NCI-H2107 treated with DMSO at 0.1 percent for 48 hours (cell line): ENCODE measurements around the gene ZNF385D.
"Not testable (repeated sequence)": the region's sequence is repeated elsewhere in the genome, so short reads cannot be mapped to it uniquely, and the experiment has no call there.

ENCODE experiments used
- DNase-seq: peaks from one replicate; lab custom pipeline; 2025; ENCODE audit not compliant: unreplicated experiment; lab: John Stamatoyannopoulos, UW

The ZNF385D gene

DNA sequence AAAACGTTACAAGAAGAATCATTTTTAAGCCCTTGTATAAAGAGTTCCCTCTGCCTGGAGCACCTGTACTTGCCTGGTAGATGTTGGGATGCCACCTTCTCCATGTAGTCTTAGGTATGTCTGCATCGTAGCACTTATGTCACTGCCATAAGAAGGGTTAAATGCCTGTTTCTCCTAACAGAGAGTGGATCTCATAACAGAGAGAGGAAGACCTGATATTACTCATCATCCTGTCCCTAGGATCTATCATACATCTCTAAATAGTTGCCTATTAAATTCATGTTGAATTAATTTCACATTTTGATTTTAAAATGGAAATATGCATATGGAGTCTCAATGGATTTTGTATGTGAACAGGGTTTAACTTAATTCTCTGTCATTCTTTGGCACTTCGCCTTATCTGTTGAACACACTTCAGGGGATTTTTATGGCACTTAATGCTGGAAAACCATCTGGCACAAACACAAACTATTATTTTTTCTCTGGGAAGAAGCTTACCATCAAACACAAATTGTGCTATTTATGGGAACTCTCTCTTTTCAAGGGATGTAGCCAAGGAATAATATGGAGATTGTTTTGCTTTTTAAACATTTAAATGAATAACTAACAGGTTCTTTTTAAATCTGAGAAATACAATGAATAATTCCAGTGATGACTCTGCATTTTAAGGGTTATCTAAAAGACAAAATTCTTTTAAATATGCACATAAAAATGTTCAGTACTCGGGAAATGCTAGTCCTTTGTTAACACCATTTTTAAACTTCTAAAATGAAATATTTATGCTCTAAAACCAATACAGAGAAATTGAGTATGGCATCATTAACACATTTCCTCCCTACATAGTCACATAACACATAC, 230.7 kb downstream of the ZNF385D start:
- DNase-seq: no peak

DNA sequence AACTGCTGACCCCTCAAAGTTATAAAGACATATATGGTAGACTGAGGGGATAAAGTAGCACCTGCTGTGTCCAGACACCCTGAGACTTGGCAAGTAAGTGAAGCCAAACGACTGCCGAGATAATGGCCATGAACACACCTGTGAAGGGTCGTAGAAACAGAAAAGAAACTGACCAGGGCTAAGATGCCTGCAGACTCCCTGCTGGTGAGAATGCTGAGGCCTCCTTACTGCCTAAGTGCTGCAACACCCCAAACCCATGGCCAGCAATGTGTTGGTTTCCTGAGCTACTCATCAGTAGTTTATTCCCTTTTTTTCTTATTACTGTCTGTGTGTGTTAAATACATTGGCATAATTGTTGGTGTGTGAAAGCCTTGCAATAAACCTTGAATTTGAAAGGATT, 233.8 kb downstream of the ZNF385D start:
- no peak for DNase-seq

DNA sequence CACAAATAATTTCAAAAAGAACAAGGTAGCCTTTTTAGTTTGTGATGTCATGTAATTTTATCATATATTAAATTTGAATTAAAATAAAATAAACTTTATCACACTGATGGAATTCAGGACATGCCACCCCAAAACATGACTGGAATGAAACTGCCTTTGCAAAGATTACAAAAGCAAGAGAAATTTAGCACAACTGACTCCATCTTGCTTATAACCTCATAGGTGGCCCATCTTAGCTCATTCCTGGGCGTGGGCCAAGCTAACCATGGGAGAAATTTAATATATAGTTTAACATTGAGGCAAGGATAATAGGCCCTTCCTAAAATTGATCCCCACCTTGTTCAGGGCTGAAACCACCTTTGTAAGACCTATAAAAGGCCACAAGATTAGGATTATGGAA, 235.6 kb downstream of the ZNF385D start:
- DNase-seq: no peak

DNA sequence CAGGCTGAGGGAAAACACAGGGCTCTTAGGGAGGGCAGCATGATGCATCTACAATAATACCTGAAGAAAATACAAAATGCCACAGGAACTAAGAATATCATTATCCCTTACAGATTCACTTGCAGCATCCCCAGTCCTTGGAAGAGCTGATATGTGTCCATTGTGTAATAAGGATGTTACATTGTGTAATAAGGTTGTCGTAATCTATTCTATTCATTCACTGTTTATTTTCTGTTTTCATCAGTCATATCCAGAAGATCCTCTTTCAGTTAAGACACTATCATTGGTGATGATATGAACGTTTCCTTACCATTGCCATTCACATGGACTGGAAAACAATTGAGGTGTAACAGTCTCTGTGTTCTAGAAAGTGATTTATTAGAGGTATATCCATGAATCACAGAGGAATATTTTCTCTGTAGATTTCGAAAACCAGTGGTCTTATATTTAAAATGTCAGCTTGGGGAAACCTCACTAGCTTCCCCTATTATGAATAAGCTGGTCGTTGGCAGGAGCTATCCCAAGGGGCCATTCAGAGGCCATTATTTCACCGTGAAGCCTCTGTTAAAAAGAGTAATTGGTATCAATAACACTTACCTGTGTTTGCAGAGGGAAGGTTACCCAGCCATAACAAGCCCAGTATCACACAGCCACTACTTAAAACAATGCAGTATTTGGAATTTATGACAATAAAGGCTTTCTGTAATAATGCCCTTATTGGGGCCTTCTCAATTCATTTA, 241.1 kb downstream of the ZNF385D start:
- DNase-seq: no peak

DNA sequence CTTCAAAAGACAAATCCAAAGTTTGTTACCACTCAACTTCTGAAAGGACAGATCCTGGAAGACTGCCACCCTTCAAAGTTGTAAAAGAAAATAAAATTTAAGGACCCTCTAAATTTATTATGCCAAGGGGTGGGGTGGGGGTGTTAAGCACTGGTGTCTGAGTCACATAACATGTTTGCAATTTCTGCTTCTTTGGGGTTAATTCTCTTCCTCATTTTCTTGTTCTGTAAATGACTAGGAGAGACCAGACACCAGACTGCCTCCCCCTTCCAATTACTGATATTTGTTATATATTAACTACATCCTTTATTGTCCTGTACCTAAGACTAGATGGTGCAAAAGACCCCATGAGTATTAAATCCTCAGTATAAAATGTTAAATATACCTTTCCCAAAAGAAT, 242.8 kb downstream of the ZNF385D start:
- no peak for DNase-seq

DNA sequence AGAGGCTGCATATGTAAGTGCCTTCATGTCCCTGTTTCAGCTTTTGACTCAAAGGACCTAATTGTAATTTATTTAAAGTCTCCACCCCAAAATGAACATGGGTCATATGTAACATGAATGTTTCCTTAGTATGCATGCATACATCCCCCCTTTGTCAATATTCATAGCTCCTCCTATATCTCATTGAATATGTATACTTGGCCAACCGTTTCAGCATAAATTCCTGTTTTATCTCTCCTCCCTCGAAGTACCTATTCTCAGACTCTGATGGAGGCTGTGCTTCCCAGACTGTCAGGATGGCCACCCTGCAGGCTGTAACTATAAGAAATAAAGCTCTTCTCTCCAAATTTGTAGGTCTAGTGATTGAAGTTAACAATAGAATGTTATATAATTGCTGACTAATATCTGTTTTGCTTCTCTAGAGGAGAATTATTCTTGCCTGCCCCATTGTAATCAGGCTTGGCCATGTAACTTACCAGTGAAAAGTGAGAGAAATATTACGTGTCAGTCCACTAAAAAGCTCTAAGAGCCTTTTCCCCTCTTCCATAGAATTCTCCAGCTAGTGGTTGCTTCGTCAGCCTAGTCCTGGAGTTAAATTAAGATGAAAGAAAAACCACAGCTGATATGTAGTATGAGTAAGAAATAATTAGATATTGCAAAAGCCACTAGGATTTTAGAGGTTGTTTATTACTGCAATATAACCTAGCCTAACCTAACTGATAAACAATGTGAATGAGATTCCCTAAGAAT, 245.1 kb downstream of the ZNF385D start:
- no peak for DNase-seq

DNA sequence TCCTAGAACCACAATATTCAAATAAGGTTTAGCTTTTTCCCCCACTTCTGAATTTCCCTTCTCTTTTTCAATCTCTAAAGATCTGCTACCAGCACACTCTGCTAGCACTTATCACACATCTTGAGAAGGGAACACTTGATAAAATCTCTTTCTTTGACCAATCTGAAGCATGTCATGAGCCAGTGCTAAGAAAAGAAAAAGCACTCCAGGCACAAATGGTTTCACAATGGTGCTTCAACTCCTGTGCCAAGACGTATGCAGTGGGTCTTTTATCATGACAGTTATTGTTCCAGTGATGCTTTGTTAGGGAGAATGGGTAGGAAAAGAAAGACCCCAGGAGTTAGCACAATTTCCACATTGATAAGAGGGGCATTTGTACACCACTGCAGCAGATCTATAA, 248.4 kb downstream of the ZNF385D start:
- DNase-seq: no peak

- no peak for DNase-seq
These were observed 250.2 kb downstream of the ZNF385D start for GRCh38 chr3:21500834-21501233.

DNA sequence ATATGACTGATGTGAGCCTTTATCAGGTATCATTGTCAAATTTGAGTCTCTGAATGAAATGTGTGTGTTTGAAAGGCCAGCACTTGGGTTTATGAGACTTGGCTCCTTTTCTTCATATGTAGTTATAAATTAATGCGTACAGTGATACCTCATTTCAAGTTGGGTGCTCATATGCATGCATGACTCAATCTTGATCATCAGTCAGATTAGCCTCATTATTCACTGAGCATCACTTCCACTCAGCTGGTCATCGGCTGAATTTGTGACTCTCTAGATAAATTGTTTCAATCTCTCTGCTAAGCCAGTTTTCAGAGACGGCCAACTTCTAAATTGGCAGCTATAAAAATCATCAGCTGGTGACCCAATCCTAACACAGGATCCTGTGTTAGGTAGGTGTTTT, 260.3 kb downstream of the ZNF385D start:
- DNase-seq: not testable (repeated sequence)

DNA sequence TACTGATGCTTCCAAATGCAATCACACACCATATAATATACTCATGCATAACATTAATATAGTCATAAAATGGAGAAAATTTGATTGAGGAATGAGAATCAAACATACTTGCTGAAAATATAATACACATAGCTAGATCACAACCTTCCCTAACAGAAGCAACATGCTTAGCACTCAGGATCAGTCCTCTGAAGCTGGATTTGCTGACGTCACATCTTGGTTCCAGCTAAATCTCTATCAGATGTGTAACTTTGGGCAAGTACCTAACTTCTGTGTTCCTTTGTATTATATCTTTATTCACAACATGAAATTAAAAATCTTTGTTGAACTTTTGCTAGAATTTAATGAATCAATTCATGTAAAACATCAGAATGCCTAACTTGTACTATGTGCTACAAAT, 263.5 kb downstream of the ZNF385D start:
- DNase-seq: no peak

- DNase-seq: not testable (repeated sequence)
These were observed 264.7 kb downstream of the ZNF385D start for GRCh38 chr3:21486024-21486935.

DNA sequence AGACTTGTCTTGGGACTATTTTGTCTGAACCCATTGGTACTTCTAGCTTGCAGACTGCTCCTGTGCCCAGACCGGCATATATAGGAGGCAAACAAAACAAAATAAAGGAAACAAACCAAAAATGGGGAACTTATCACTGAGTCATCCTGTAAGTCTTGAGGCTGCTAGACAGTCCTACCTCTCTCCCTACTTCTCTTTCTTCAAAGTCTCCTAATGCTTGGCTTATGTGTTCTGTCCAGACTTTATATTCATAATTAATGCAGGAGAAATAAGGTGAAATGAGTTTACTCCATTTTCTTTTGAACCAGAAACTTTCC, 266.2 kb downstream of the ZNF385D start:
- no peak for DNase-seq

DNA sequence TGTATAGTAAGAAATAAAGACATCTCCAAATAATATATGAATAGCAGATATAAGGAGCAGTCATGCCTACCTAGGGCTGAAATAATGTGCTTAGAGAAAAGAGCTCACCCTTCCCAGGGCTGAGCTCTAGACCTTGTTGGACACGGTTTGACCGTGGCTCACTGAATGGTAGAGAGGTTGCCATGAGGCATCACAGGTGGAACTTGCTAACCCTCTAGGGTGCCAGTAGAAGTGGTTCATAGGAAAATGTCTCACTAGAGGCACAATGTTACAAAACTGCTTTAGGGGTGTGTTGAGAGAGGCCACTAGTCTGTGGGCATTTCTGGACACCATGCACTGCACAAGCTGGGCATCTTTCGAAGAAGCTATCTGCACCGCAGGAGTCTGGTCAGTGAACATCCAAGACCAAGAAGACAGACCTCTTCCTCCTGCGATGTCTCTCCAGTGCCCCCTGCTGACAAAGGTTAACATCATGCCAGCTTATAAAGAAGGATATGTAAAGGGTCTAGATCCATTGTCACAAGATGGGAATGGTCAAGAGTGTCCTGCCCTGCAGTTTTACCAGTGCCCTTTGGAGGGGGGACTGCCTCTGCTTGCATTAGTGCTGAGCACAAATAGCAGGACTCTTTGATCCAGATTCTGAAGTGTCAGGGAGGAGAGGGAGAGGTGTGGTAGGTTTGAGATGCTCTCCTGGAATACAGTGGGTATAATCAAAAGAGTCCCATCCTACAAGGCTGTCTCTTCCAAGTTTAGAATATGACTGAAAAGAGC, 266.8 kb downstream of the ZNF385D start:
- no peak for DNase-seq

- DNase-seq: no peak
These were observed 269.0 kb downstream of the ZNF385D start for GRCh38 chr3:21481991-21482390.

GRCh38 chr3:21477541-21478288, 273.3 kb downstream of the ZNF385D start:
- no peak for DNase-seq

GRCh38 chr3:21466476-21466875, 284.5 kb downstream of the ZNF385D start:
- DNase-seq: no peak

DNA sequence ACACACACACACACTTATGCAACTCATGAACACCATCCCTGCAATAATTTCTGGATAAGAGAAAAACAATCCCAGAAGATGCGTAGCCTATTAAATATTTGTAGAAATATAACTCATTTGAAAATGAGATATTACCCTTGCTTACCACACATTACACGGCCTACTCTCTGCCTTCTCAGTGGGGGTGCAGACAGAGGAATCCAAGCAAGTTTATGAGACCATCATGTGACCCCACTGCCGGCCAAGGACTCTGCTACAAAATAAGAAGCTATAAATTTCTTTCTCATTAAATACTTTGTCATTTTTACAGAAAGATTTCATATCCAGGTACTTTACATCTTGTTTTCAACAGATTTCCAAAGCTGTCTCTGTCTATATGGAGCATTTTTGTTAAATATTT, 286.3 kb downstream of the ZNF385D start:
- DNase-seq: no peak

GRCh38 chr3:21463319-21463718, 287.7 kb downstream of the ZNF385D start:
- no peak for DNase-seq

- no peak for DNase-seq
These were observed 288.9 kb downstream of the ZNF385D start for GRCh38 chr3:21462141-21462540.
